HG03457 (cell line): ENCODE measurements around the gene PDPK1.
"Not testable (repeated sequence)": the region's sequence is repeated elsewhere in the genome, so short reads cannot be mapped to it uniquely, and the experiment has no call there.

Experiments used
- ATAC-seq: cut with Tn5 transposase; IDR thresholded peaks from one replicate; pipeline ENCODE4 v1.9.1; 2021; ENCODE audit warnings: moderate number of reproducible peaks; ENCODE audit not compliant: unreplicated experiment

The PDPK1 gene

GRCh38 chr16:2539845-2540458 is 2.1 kb downstream of the PDPK1 start:
- ATAC-seq, result not testable (repeated sequence)

GRCh38 chr16:2540912-2541311 is 3.1 kb downstream of the PDPK1 start:
- not testable (repeated sequence) for ATAC-seq

- ATAC-seq, result not testable (repeated sequence)
These were observed 3.6 kb downstream of the PDPK1 start for GRCh38 chr16:2541409-2541808.

- ATAC-seq, result not testable (repeated sequence)
These were observed 6.0 kb downstream of the PDPK1 start for GRCh38 chr16:2543771-2544170.

- ATAC-seq, result not testable (repeated sequence)
These were observed 12.6 kb downstream of the PDPK1 start for GRCh38 chr16:2550283-2550878.

GRCh38 chr16:2551420-2551889 is 13.6 kb downstream of the PDPK1 start:
- ATAC-seq, result not testable (repeated sequence)

- ATAC-seq, result not testable (repeated sequence)
These were observed 17.0 kb downstream of the PDPK1 start for GRCh38 chr16:2554709-2555425.

GRCh38 chr16:2557150-2557549 is 19.3 kb downstream of the PDPK1 start:
- not testable (repeated sequence) for ATAC-seq

- ATAC-seq, result not testable (repeated sequence)
These were observed 22.4 kb downstream of the PDPK1 start for GRCh38 chr16:2560131-2560797.

- not testable (repeated sequence) for ATAC-seq
These were observed 22.9 kb downstream of the PDPK1 start for GRCh38 chr16:2560798-2561133.

GRCh38 chr16:2567506-2567905 is 29.7 kb downstream of the PDPK1 start:
- not testable (repeated sequence) for ATAC-seq

GRCh38 chr16:2568573-2568972 is 30.8 kb downstream of the PDPK1 start:
- not testable (repeated sequence) for ATAC-seq

GRCh38 chr16:2572704-2573103 is 34.9 kb downstream of the PDPK1 start:
- not testable (repeated sequence) for ATAC-seq

- not testable (repeated sequence) for ATAC-seq
These were observed 38.0 kb downstream of the PDPK1 start for GRCh38 chr16:2575839-2576238.

- ATAC-seq, result not testable (repeated sequence)
These were observed 39.2 kb downstream of the PDPK1 start for GRCh38 chr16:2577044-2577443.

- not testable (repeated sequence) for ATAC-seq
These were observed 41.1 kb downstream of the PDPK1 start for GRCh38 chr16:2578905-2579304.

GRCh38 chr16:2580143-2580542 is 42.3 kb downstream of the PDPK1 start:
- ATAC-seq, result not testable (repeated sequence)

GRCh38 chr16:2580818-2581217 is 43.0 kb downstream of the PDPK1 start:
- ATAC-seq, result not testable (repeated sequence)

- no peak for ATAC-seq
These were observed 47.2 kb downstream of the PDPK1 start for GRCh38 chr16:2584729-2585650.

- no peak for ATAC-seq
These were observed 47.8 kb downstream of the PDPK1 start for GRCh38 chr16:2585651-2586081.
